H9 (cell line): ENCODE measurements around the gene ZNF428. TPM values are rescaled to one million over a fixed set of nuclear protein-coding genes. Genes with fewer than 3 reads are reported as not detected.

Source experiments
- DNase-seq: peaks from one replicate; pipeline ENCODE4 v3.0.0-alpha.2; 2017
- H2AFZ ChIP-seq: one replicate; pipeline ENCODE4 v1.6.1; 2013; ENCODE audit warnings: mild to moderate bottlenecking, low read length, control low read depth, moderate library complexity
- H2AK5ac ChIP-seq: 2 replicates; pipeline ENCODE4 v1.6.1; 2013; ENCODE audit warnings: low read length, control low read depth, mixed read lengths; ENCODE audit not compliant: insufficient read length
- H2BK120ac ChIP-seq: one replicate; pipeline ENCODE4 v1.6.1; 2013; ENCODE audit warnings: low read depth, mild to moderate bottlenecking, low read length, control low read depth, inconsistent platforms; ENCODE audit not compliant: poor library complexity, severe bottlenecking
- H2BK12ac ChIP-seq: 2 replicates; pipeline ENCODE4 v1.6.1; 2013; ENCODE audit warnings: low read length, control low read depth, mixed read lengths, low read depth; ENCODE audit not compliant: insufficient read length
- H2BK15ac ChIP-seq: 2 replicates; pipeline ENCODE4 v1.6.1; 2013; ENCODE audit warnings: low read depth, low read length, control low read depth
- H2BK20ac ChIP-seq: one replicate; pipeline ENCODE4 v1.6.1; 2013; ENCODE audit warnings: low read depth, mild to moderate bottlenecking, low read length, control low read depth, inconsistent platforms; ENCODE audit not compliant: poor library complexity, severe bottlenecking
- H2BK5ac ChIP-seq: 2 replicates; pipeline ENCODE4 v1.6.1; 2013; ENCODE audit warnings: low read length, control low read depth, mixed read lengths; ENCODE audit not compliant: insufficient read length
- H3K14ac ChIP-seq: 2 replicates; pipeline ENCODE4 v1.6.1; 2013; ENCODE audit warnings: low read length, control low read depth; ENCODE audit not compliant: insufficient read depth
- H3K18ac ChIP-seq: 2 replicates; pipeline ENCODE4 v1.6.1; 2013; ENCODE audit warnings: low read depth, mild to moderate bottlenecking, mixed read lengths, low read length, control low read depth; ENCODE audit not compliant: insufficient read length
- H3K23ac ChIP-seq: 2 replicates; pipeline ENCODE4 v1.6.1; 2013; ENCODE audit warnings: low read length, control low read depth, mixed read lengths, low read depth; ENCODE audit not compliant: insufficient read length
- H3K23me2 ChIP-seq: 2 replicates; pipeline ENCODE4 v1.6.1; 2013; ENCODE audit warnings: low read depth, mild to moderate bottlenecking, mixed read lengths, low read length, control low read depth; ENCODE audit not compliant: insufficient read length, poor library complexity, severe bottlenecking
- H3K27ac ChIP-seq: 2 replicates; pipeline ENCODE4 v1.5.1; 2013; ENCODE audit warnings: low read length, control low read depth, mixed read lengths, low read depth; ENCODE audit not compliant: insufficient read length
- H3K27me3 ChIP-seq: 2 replicates; pipeline ENCODE4 v1.6.1; 2013; ENCODE audit warnings: low read length, control low read depth, inconsistent platforms; ENCODE audit not compliant: insufficient read depth
- H3K4ac ChIP-seq: 2 replicates; pipeline ENCODE4 v1.6.1; 2013; ENCODE audit warnings: low read depth, mild to moderate bottlenecking, control low read depth, inconsistent platforms, low read length, moderate library complexity
- H3K4me1 ChIP-seq: 2 replicates; pipeline ENCODE4 v1.6.1; 2013; ENCODE audit warnings: low read length, control low read depth, inconsistent platforms; ENCODE audit not compliant: insufficient read depth
- H3K4me2 ChIP-seq: 2 replicates; pipeline ENCODE4 v1.6.1; 2013; ENCODE audit warnings: low read length, control low read depth, mixed read lengths; ENCODE audit not compliant: insufficient read length, insufficient read depth
- H3K56ac ChIP-seq: 2 replicates; pipeline ENCODE4 v1.6.1; 2013; ENCODE audit warnings: low read depth, mild to moderate bottlenecking, mixed read lengths, low read length, control low read depth; ENCODE audit not compliant: insufficient read length
- H3K79me1 ChIP-seq: 2 replicates; pipeline ENCODE4 v1.6.1; 2013; ENCODE audit warnings: low read depth, mild to moderate bottlenecking, moderate library complexity, low read length, control low read depth, inconsistent platforms; ENCODE audit not compliant: insufficient read depth, poor library complexity, severe bottlenecking
- H3K79me2 ChIP-seq: 2 replicates; pipeline ENCODE4 v1.6.1; 2013; ENCODE audit warnings: low read length, control low read depth, inconsistent platforms; ENCODE audit not compliant: insufficient read depth
- H3K9ac ChIP-seq: 2 replicates; pipeline ENCODE4 v1.6.1; 2013; ENCODE audit warnings: low read length, control low read depth, mixed read lengths; ENCODE audit not compliant: insufficient read length; ENCODE audit errors: extremely low read depth
- H3K9me3 ChIP-seq: one replicate; pipeline ENCODE4 v1.6.1; 2013; ENCODE audit warnings: low read depth, low read length, inconsistent platforms; ENCODE audit not compliant: control insufficient read depth
- H3T11ph ChIP-seq: one replicate; pipeline ENCODE4 v1.6.1; 2013; ENCODE audit warnings: mild to moderate bottlenecking, low read length, control low read depth, inconsistent platforms
- H4K20me1 ChIP-seq: one replicate; pipeline ENCODE4 v1.6.1; 2013; ENCODE audit not compliant: control insufficient read depth, insufficient read length, insufficient read depth
- H4K5ac ChIP-seq: 2 replicates; pipeline ENCODE4 v1.6.1; 2013; ENCODE audit warnings: low read depth, mild to moderate bottlenecking, mixed read lengths, low read length, control low read depth; ENCODE audit not compliant: insufficient read length
- H4K8ac ChIP-seq: replicated peaks from 2 replicates; pipeline ENCODE4 v1.6.1; 2013; ENCODE audit warnings: low read length, control low read depth, mixed read lengths, low read depth; ENCODE audit not compliant: insufficient read length
- H4K91ac ChIP-seq: 2 replicates; pipeline ENCODE4 v1.6.1; 2013; ENCODE audit warnings: low read depth, mild to moderate bottlenecking, moderate library complexity, mixed read lengths, low read length, control low read depth; ENCODE audit not compliant: insufficient read length
- H3K27ac Mint-ChIP-seq, 3 experiments: 2 replicates in 2 of 3; 3 replicates in 1 of 3; pipeline ENCODE4 v1.8.0; 2020 to 2021; ENCODE audit warnings: mixed read lengths in 3 of 3, mild to moderate bottlenecking in 1 of 3, moderate library complexity in 1 of 3
- H3K27me3 Mint-ChIP-seq: 2 replicates; pipeline ENCODE4 v1.8.0; 2021; ENCODE audit warnings: low read depth, mild to moderate bottlenecking, moderate library complexity, mixed read lengths
- H3K36me3 Mint-ChIP-seq, 3 experiments: 2 replicates in 2 of 3; 3 replicates in 1 of 3; pipeline ENCODE4 v1.8.0; 2020 to 2021; ENCODE audit warnings: low read depth in 3 of 3, mixed read lengths in 3 of 3; ENCODE audit not compliant: insufficient read depth in 1 of 3
- H3K4me1 Mint-ChIP-seq, 2 experiments: 2 replicates each; pipeline ENCODE4 v1.8.0; 2020; ENCODE audit warnings: mixed read lengths in 2 of 2
- H3K4me3 Mint-ChIP-seq, 2 experiments: 2 replicates in 1 of 2; 3 replicates in 1 of 2; pipeline ENCODE4 v1.8.0; 2020 to 2021; ENCODE audit warnings: mild to moderate bottlenecking in 2 of 2, mixed read lengths in 2 of 2, moderate library complexity in 1 of 2
- H3K9me3 Mint-ChIP-seq, 2 experiments: 2 replicates in 1 of 2; 3 replicates in 1 of 2; pipeline ENCODE4 v1.8.0; 2020; ENCODE audit warnings: mild to moderate bottlenecking in 2 of 2, mixed read lengths in 2 of 2, moderate library complexity in 1 of 2
- CTCF ChIP-seq: fragments of 200-600 bp; sonication (generic); conservative IDR thresholded peaks from 3 replicates; pipeline ENCODE4 v1.8.0; 2021; ENCODE audit warnings: antibody characterized with exemption, mild to moderate bottlenecking
- WGBS: extraction: QIAGEN DNeasy Blood & Tissue Kit; methylation state at CpG from one replicate; pipeline ENCODE4 v1.1.7; 2013; ENCODE audit warnings: missing lambda C conversion rate, low lambda C conversion rate, mixed read lengths; ENCODE audit not compliant: insufficient read length; ENCODE audit errors: extremely low coverage; 5-methylcytosine and 5-hydroxymethylcytosine counted together
- total RNA-seq: library from RNA; stranded (reverse); gene quantifications from 2 replicates; pipeline ENCODE4 v1.2.1, GENCODE V29; 2021

The ZNF428 gene
- total RNA-seq, 1 experiment from 2014 or later, result 30.3 TPM

GRCh38 chr19:43660301-43660970, 41.0 kb upstream of the ZNF428 start:
- no peak overlapping the region for H2BK5ac ChIP-seq
- no peak overlapping the region for H3K27ac Mint-ChIP-seq
- H3K4me2 ChIP-seq, result no peak overlapping the region
- no peak overlapping the region for H4K91ac ChIP-seq
- H3K9me3 Mint-ChIP-seq, result no peaks in the 10 kb centered on the region
- H3K79me2 ChIP-seq, result no peaks in the 10 kb centered on the region
- no peak overlapping the region for H3K23ac ChIP-seq
- H4K5ac ChIP-seq, result no peak overlapping the region
- no peak overlapping the region for H3T11ph ChIP-seq
- no peak overlapping the region for H4K8ac ChIP-seq
- H2BK15ac ChIP-seq, result no peak overlapping the region
- no peak overlapping the region for H3K4me3 Mint-ChIP-seq
- no peaks in the 10 kb centered on the region for H4K20me1 ChIP-seq
- no peak overlapping the region for H2AFZ ChIP-seq
- no peak overlapping the region for H2AK5ac ChIP-seq
- no peak overlapping the region for H2BK12ac ChIP-seq
- no peak overlapping the region for H3K14ac ChIP-seq
- H3K27me3 ChIP-seq, result no peaks in the 10 kb centered on the region
- H3K4me1 ChIP-seq, result no peaks in the 10 kb centered on the region
- H3K4me1 Mint-ChIP-seq, result no peaks in the 10 kb centered on the region
- H3K56ac ChIP-seq, result no peak overlapping the region
- DNase-seq, result no peak
- H3K9ac ChIP-seq, result no peak overlapping the region
- H2BK20ac ChIP-seq, result no peak overlapping the region
- no peak overlapping the region for H3K4ac ChIP-seq
- no peak overlapping the region for H3K18ac ChIP-seq
- WGBS, result no CpG with 5 or more reads among the region's 7 CpGs
- H3K36me3 Mint-ChIP-seq, result peaks cover 52 to 69% (median 53%) of the 10 kb centered on the region in 3 experiments
- no peak overlapping the region for H3K27ac ChIP-seq
- no peaks in the 10 kb centered on the region for H3K27me3 Mint-ChIP-seq
- H2BK120ac ChIP-seq, result no peak overlapping the region
- TF ChIP-seq CTCF, result no peak
- H3K79me1 ChIP-seq, result no peaks in the 10 kb centered on the region
- H3K23me2 ChIP-seq, result no peaks in the 10 kb centered on the region
- no peaks in the 10 kb centered on the region for H3K9me3 ChIP-seq
